Fibroblast of skin of right quadriceps (primary cell): ENCODE results near the gene SFI1.
"Not testable (repeated sequence)": the region's sequence is repeated elsewhere in the genome, so short reads cannot be mapped to it uniquely, and the experiment has no call there.

Source experiments
- DNase-seq: peaks from one replicate; pipeline ENCODE4 v3.0.0-alpha.2; 2013

SFI1 gene

DNA sequence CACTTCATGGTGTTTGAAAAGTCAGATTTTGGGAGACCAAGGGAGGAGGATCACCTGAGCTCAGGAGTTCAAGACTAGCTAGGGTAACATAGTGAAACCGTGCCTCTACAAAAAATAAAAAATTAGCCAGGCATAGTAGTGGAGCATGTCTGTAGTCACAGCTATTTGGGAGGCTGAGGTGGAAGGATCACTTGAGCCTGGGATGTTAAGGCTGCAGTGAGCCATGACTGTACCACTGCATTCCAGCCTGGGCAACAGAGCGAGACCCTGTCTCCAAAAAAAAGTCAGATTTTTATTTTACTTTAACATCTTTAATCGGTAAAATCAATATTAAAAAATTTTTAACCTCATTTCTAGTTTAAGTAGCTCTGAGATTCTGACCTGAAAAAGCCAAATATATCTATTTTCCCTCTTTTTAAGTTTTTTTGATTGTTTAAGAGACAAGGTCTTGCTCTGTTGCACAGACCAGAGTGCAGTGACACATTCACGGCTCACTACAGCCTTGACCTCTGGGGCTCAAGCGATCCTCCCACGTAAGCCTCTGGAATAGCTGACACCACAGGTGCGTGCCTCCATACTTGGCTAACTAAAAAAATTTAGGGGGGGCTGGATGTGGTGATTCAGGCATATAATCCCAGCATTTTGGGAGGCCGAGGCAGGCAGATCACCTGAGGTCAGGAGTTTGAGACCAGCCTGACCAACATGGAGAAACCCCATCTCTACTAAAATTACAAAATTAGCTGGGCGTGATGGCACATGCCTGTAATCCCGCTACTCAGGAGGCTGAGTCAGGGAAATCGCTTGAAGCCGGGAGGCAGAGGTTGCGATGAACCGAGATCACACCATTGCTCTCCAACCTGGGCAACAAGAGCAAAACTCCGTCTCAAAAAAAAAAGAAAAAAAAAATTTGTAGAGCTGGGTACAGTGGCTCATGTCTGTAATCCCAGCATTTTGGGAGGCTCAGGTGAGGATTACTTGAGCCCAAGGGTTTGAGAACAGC, 48.4 kb downstream of the SFI1 start:
- no peak for DNase-seq

DNA sequence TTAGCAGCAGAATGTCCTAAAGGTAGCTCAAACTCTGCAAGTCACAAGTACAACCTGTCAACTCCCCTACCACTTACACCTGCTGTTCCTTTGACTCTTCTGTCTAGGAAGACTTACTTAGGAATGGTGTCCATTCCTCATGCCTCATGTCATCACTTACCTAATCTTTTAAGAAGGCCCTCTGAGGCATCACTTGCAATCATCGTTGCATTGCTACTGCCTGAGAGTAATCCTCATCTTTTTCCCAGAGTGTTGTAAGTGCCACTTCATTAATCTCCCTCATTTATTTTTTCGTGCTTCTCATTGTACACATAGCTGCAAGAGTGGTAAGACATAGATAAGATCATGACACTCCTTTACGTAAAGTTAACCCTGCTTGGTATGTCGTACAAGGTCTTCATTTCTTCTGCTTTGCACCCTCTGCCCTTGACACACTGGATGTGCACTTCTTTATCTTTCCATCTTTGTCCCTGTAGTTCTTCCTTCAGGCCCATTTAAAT, 54.6 kb downstream of the SFI1 start:
- no peak for DNase-seq

DNA sequence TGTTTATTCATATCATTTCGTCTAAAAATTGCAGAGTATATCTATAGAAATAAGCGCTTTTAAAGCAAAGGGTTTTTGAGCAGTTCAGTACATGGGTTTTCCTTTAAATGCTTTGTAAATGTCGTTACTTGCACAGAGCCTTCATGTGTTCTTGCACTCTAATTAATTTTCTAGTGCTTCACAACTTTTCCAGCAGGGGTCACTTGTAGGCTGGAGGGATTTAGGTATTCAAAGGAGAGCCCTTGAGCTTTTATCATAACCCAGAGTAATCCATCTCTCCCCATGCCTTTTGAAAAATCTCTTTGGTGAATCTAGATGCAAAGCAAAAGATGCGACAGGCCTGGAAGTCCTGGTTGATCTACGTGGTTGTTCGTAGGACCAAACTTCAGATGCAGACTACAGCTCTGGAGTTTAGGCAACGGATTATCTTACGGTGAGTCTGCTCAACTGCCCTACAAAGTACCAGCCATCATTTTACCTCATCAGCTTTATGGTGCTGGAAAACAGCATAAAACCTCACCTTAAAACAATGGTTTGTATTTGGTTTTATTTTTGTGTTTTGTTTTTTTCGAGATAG, 60.4 kb downstream of the SFI1 start:
- DNase-seq, result peak; percentile 26

DNA sequence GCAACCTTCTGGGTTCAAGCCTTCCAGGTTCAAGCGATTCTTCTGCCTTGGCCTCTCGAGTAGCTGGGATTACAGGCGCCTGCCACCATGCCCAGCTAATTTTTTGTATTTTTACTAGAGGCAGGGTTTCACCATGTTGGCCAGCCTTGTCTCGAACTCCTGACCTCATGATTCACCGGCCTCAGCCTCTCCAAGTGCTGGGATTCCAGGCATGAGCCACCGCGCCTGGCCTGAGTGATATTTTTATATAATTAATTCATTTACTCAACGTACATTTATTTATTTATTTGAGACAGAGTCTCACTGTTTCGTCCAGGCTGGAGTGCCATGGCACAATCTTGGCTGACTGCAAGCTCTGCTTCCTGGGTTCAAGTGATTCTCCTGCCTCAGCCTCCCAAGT, 62.2 kb downstream of the SFI1 start:
- DNase-seq, result not testable (repeated sequence)

DNA sequence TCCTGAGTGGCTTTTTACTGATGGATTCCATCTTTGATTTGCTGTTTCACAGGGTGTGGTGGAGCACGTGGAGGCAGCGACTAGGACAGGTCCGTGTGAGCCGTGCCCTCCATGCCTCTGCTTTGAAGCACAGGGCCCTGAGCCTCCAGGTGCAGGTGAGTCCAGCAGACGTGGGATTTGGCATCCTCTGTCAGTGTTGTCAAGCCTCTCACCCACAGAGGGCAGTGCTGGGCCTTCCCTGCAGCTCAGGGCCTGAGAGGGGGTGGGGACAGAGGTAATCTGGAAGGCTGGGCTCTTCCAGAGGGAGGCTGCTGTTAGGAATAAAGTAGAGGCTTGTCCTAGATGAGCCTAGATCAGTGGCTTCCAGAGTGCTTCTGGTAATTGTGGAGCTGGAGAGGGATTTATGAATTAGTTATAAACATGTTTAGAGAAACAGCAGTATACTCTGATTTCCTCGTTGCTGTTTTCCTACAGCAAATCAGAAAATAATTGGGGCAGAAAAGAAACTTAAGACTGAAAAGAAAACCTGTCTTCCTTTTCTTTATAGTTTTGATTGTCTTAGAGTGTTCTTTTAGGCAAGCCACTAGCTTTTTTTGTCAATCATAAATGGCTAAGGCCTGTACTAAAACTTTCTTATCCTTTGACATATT, 65.0 kb downstream of the SFI1 start:
- DNase-seq, result peak; percentile 65

DNA sequence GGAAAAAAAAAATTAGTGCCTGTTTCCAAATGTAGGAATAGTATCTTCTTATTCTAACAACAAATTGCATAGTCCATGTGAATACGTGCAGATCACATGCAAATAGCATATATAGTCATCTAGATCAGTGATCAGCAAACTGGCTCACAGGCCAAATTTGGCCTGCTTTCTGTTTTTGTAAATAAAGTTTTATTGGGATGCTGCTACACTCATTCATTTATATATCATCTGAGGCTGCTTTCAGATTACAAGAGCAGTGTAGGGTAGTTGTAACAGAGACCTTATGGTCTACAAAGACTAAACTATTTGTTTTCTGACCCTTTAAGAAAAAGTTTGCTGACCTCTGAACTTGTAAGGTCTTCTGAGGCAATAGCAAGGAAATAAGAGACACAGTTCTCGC, 65.6 kb downstream of the SFI1 start:
- no peak for DNase-seq

DNA sequence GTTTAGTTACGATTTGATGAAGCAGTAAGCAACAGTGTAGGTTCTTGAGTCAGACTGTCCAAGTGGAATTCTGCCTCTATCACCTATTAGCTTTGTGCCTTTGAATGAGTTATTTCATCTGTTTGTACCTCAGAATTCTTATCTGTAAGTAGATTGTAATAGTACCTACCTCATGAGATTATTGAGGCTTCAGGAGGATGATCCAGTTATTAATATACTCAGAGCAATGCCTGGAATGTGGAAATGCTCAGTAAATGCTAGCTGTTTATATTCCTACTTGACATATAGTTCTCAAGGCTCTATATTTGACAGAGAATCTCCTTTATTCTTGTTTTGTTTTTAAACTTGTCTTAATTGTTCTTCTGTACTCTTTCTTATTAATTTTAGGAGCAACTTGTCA, 70.1 kb downstream of the SFI1 start:
- DNase-seq, result no peak

DNA sequence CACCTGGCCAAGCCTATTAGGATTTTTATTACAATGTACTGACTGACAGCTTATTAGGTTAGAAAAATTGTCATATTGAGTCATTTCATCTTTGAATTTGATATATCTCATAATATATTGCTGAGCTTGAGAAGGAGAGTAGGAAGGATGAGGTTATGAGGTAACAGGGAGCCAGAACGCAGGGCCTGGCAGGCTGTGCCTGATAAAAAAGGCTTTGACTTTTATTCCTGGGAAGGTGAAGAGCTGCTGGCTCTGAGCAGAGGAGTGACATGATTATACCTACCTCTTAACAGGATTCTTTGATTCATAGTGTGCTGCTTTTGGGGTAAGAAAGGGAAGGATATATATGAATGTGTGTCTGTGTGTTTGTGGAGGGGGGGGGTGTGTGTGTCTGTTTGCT, 70.9 kb downstream of the SFI1 start:
- DNase-seq, result no peak

DNA sequence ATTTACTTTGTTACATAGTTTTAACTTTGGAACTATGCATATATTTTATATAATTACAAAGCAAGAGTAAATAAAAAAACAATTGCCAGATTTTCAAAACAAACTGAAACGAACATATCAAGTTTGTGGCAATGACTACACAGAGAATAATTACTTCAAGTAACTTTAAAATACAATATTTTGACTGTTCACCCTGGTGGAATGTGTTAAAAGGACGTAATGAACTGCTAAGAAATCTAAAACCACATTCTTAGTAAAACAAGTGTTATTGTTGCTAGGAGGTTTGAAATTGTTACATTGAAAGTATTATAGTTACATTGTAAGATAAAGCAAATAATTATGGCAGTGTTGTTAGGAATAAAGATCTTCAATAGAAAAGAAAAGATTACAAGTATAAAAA, 71.4 kb downstream of the SFI1 start:
- DNase-seq, result no peak

DNA sequence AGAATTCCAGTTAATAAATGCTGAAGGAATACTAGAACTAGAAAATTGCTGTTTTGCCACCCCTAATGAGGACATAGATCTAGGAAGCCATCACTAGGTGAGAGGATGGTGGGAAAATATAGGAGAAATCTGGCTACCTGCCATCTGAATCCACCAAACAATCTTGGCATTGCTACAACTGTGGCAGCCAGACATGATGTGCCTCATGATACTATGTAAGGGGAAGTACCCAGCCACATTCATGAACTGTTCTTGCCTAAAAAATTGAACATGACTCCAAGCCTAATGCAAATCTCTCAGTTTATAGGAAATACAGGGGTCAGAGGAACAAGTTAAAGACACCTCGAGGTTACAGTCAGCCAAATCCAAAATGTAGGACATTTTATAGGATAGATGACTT, 72.8 kb downstream of the SFI1 start:
- no peak for DNase-seq

DNA sequence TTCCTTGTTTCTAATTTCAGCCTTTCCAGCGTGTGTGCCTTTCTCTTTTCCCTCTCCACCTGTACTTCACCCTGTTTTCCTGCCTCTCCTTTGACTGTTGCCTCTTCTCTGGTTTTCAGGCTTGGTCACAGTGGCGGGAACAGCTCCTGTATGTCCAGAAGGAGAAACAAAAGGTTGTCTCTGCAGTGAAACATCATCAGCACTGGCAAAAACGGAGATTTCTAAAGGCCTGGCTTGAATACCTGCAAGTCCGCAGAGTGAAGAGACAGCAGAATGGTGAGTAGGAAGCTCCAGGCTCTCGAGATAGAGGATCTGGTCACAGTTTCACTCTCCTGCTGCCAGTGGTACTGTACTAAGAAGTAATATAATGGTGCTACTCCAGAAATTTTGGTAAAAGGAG, 76.6 kb downstream of the SFI1 start:
- no peak for DNase-seq

DNA sequence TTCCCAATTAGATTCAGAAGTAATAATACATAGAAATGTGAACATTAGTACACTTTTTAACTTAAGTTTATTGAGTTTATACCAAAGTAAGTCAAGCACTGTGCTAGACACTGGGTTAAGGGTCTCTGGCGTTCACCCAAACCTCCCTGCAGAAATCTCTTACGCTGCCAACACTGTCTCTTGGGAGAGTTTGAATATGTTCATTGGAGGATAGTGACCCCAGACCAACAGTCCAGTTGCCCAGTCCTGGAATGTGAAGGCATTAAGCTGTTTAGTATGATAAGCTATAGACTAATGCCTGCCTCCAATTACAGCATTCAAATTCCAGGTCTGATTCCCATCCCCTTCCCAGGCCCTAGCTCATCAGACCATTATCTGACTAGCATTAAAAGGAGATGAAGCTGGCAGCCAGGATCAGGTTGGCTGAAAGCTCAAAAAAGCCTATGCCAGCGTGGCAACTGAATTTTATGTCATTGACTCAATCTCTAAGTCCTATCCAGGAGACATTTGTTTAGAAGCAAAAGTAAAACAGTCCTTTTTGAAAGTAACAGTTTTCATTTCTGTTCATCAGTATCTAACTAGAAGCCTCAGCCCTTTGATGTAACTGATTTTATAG, 77.8 kb downstream of the SFI1 start:
- no peak for DNase-seq

DNA sequence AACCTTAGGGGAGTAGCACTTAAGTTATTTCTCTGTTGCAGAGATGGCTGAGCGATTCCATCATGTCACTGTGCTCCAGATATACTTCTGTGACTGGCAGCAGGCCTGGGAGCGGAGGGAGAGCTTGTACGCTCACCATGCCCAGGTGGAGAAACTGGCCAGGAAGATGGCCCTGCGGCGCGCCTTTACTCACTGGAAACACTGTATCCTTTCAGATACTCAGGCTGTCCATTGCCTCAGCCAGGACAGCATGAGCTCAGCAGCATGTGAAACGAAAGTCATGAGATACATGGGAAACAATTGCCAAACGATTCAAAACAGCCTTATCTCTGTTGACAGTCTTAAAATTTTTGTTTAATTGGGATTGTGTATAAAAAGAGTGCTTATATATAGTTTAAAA, 78.9 kb downstream of the SFI1 start:
- no peak for DNase-seq

DNA sequence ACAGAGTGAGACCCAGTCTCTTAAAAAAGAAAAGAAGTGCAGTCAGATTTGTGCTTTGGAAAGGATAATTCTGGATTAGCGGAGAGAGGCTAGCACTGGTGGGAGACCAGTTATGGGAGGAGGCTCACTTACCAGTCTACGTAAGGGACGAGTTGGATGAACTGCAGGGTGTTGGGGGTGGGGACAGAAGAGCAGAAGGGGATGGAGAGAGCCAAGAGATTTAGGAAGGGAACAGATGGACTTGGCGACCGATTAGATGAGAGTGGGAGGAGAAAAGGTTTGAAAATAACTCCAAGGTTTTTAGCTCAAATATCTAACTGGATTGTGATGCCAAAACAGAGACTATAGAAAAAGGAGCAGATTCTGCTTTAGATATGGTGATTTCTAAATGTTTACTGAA, 81.4 kb downstream of the SFI1 start:
- DNase-seq, result no peak

DNA sequence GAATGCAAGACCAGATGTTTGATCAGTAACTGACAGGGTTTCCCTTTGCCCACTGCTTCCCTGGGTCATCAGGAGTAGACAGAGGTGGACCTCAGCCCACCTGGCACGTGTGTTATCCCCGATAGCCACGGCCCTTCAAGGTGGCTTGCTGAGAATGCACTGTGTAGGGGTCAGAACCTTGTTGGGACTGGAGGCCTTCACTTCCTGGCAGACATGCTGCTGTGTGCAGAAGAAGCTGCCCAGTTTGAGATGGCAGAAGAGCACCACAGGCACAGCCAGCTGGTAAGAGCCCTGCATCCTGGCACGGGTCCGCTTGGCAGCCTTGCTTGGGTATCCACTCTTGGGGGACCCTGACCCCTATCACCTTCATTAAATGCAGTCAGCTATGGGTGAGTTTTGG, 81.8 kb downstream of the SFI1 start:
- DNase-seq, result no peak

DNA sequence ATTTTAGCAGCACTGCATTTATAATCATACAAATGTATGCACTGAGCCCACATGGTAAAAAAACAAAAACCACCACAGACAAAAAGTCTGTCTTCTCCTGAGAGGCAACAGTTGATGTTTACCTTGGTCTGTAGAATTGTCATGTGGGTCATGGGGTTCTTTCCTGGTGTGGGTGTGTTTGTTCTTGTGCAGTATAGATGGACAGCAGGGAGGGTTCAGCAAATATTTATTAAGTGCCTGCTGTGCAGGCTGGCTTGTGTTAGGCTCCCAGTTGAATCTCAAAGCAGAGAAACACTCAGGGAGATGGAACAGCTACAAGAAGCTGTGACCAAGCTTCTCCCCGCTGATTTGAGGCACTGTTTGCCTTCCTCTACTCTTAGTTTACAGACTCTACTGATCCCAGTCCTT, 83.5 kb downstream of the SFI1 start:
- DNase-seq, result no peak

DNA sequence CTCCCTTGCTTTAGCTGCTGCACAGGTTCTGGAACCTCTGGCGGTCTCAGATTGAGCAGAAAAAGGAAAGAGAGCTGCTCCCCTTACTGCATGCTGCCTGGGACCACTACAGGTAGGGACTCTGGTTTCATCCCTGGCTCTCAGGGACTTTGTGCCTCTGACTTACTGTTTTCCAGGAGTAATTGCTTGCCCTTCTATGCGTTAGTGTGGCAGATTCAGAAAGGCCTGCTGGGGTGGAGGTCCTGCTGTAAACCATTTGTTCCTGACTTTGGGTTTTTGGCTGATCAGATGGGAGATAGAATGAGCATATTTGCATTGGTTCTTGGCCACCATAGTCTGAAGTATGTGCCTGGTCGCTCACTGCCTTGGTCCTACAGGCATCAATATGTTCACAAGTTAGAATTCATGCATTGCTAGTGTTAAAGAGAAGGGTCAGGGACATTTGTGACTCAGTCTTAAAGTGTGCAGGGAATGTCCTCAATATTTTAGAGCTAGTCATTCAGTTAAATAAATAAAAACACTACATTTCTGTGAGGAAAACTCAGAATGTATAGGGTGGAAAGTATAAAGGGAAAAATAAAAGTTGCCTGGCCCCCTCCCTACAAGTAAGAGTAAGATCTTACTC, 87.6 kb downstream of the SFI1 start:
- peak; percentile 64 for DNase-seq

DNA sequence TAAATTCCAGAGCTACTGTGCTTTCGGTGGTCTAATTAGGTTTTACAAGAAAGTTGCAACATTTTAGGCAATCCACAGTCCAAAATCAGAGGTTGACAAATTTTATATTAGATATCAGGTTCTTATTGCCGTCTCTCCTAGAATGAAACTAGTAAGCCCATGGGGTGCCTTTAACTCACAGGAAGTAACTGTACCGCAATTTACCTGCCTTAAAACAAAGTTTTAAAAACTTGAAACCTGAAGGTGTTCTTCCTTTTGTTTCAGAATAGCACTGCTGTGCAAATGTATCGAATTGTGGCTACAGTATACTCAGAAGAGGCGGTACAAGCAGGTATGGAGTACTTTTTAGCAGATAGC, 88.4 kb downstream of the SFI1 start:
- DNase-seq, result no peak

DNA sequence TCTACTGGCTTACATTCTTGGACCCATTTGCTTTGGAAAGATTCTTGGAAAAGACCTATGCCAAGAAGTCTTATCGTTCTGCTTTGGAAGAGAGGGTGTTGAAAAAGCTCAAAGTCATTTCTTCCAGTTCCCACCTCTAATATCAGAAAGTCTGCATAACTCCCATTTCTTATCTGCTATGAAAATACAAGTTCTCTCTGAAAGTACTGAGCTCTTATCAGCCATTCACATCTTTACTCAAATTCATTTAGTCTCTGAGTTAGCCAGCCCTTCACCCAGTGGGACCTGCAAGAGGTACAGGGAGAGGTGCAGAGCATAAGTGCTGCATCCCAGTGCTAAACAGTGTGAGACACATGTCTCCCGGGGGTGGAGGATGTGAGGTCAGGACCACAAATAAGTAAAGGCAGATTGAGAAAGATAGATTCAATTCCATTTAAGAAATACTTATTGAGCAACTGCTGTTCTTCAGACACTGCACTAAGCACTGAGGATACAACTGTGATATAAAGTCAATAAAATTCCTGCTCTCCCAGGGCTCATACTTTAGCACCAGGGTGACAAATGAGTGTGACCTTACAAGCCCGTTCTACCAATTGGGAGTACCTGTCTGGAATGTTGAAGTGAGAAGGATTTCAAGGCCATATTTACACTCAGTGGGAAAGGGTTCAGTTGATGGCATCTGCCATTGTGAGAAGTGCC, 89.0 kb downstream of the SFI1 start:
- peak; percentile 39 for DNase-seq

DNA sequence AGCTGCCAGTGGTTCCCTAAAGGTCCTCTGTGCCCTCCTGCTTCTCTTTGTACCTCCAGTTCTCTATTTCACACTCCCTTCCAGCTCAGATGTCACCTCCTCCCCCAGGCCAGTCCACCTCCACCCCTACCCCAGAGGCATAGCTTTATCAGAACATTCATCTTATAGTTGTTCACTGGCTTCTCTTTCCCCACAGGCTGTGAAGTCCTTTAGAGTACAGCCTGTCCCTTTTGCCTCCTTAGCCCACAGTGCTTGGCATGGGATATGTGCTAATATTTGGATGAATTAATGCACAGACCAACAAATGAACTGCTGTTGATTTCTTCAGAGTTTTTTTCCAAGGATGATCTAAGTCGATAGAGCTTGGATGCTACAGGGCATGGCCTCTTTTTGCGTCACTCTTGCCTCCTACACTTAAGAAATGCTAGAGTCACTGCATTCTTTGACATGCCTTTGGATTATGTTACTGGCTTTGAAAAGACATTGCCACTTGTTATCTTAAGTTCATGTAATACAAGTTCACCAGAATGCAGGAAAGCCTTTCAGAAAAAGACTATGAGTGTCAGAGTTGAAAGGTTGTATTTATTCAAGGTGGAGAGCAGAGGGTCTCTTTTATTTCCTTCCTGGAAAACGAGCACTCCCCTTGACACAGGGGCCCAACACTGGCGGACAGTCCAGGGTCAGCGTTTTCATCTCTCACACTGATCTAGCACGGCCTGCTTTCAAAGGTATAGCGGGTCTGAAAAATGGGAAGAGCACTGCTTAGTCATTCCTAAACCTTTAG, 90.0 kb downstream of the SFI1 start:
- no peak for DNase-seq

DNA sequence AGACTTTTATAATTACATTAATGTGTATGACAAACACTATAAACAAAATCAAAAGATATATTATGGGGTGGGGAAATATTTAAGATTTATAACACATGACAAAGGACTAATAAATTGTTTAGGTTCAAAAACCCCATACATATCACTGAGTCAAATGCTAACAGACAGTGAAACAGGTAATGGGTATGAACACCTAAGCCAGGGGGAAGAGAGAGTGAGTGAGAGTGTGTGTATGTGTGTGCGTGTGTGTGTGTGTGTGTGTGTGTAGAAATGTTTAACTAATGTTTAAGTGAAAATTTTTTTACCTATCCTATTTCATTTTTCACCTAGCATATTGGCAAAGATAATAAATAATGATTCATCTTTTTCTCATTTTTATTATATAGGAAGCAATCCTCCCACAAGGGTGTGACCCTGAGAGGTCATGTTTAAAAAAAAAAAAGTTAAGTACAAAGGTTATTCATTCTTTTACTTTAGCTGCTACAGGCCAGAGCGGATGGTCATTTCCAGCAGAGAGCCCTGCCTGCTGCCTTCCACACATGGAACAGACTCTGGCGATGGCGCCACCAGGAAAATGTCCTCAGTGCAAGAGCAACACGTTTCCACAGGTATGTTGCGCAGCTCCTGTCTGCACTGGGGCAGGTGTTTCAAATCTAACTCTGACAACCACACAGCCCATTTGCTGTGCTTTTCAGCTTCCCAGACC, 92.8 kb downstream of the SFI1 start:
- DNase-seq, result no peak
